Left lung (tissue), 10 donors: Measurements from ENCODE around the gene PDE4D. TPM values are rescaled to one million over a fixed set of nuclear protein-coding genes. Genes with fewer than 3 reads are reported as not detected.

Experiments
- ATAC-seq: fragments of 200-7000 bp; cut with Tn5 transposase; one replicate; pipeline ENCODE4 v1.9.1; 2020; ENCODE audit warnings: moderate library complexity
- DNase-seq, 4 donors: peaks; one replicate each; pipeline ENCODE4 v3.0.0-alpha.2; 2013 to 2020
- H3K27ac ChIP-seq, 2 donors: fragments of 200-600 bp; sonication (generic) in 1 of 2; one replicate each; pipeline versions ENCODE4 v1.5.0 to v1.8.0; 2020 to 2021
- H3K27me3 ChIP-seq, 2 donors: fragments of 200-600 bp; sonication (generic) in 1 of 2; one replicate each; pipeline versions ENCODE4 v1.5.0 to v1.8.0; 2020 to 2021
- H3K36me3 ChIP-seq, 2 donors: fragments of 200-600 bp; sonication (generic) in 1 of 2; one replicate each; pipeline versions ENCODE4 v1.5.0 to v1.8.0; 2020 to 2021
- H3K4me1 ChIP-seq, 2 donors: fragments of 200-600 bp; one replicate each; pipeline ENCODE4 v1.8.0; 2021
- H3K4me3 ChIP-seq, 2 donors: fragments of 200-600 bp; sonication (generic) in 1 of 2; one replicate each; pipeline versions ENCODE4 v1.5.0 to v1.8.0; 2020 to 2021; ENCODE audit warnings: mild to moderate bottlenecking in 1 of 2
- H3K9me3 ChIP-seq, 2 donors: fragments of 200-600 bp; sonication (generic) in 1 of 2; one replicate each; pipeline versions ENCODE4 v1.5.0 to v1.8.0; 2020 to 2021
- CTCF ChIP-seq, 2 donors: fragments of 200-600 bp; sonication (generic) in 1 of 2; IDR thresholded peaks; one replicate each; pipeline versions ENCODE4 v1.5.0 to v1.8.0; 2021; ENCODE audit warnings: antibody characterized with exemption in 2 of 2
- intact Hi-C, 2 donors: fragments of 100-400 bp; cut with DNase I; formaldehyde crosslinking; loops; one replicate each; pipeline versions ENCODE4 v1.11.2 to v1.14.2; 2022
- polyA plus RNA-seq, 6 donors: library from polyadenylated mRNA; unstranded; fragments of 120-200 nt; gene quantifications; one replicate each; pipeline ENCODE4 v1.2.1, GENCODE V29; 2013; ENCODE audit not compliant: insufficient read length in 6 of 6
- total RNA-seq, 2 donors: library from RNA; stranded (reverse); fragmentation: NEBNext Ultra II Directional; extraction: Animal tissue kit (Norgen Biotek cat#: 25700); gene quantifications; one replicate each; pipeline ENCODE4 v1.2.1, GENCODE V29; 2021
- donor health status: DM: no; HTN: yes; CAD: no.
- donor health status: DM: no; HTN: no; CAD: no.

PDE4D gene
- total and polyA plus RNA-seq, 8 donors: 21.4 to 57.1 (median 25.4) TPM

GRCh38 chr5:59790776-59791475 is 102.6 kb downstream of the PDE4D start:
- Histone ChIP-seq H3K36me3 (no peaks in the 10 kb centered on the region), H3K27me3 (no peaks in the 10 kb centered on the region), H3K27ac (peak overlapping the region in 1 of 2 donors; percentile 45), H3K9me3 (no peaks in the 10 kb centered on the region), H3K4me1 (no peaks in the 10 kb centered on the region), H3K4me3 (no peak overlapping the region)
- TF ChIP-seq CTCF (IDR thresholded peaks at IDR 0.05): no peak
- ATAC-seq: peak; percentile 12
- DNase-seq: no peak
- intact Hi-C loops: loop anchor here in 1 of 2 donors (5.0 kb wide), 1 partner anchor 399 kb away; no protein-coding TSS in a partner anchor

GRCh38 chr5:59790376-59790775 is 103.2 kb downstream of the PDE4D start:
- Histone ChIP-seq H3K4me1 (no peaks in the 10 kb centered on the region), H3K4me3 (no peak overlapping the region), H3K9me3 (no peaks in the 10 kb centered on the region), H3K27ac (peak overlapping the region in 1 of 2 donors; percentile 45), H3K27me3 (no peaks in the 10 kb centered on the region), H3K36me3 (no peaks in the 10 kb centered on the region)
- intact Hi-C loops: loop anchor here in 1 of 2 donors (5.0 kb wide), 1 partner anchor 398 kb away; no protein-coding TSS in a partner anchor
- ATAC-seq (peak; percentile 17), DNase-seq (no peak)
- no peak for TF ChIP-seq CTCF (IDR thresholded peaks at IDR 0.05)

GRCh38 chr5:59789894-59790293 is 103.6 kb downstream of the PDE4D start:
- Histone ChIP-seq H3K27me3 (no peaks in the 10 kb centered on the region), H3K4me3 (no peak overlapping the region), H3K27ac (peak overlapping the region in 1 of 2 donors; percentile 45), H3K9me3 (no peaks in the 10 kb centered on the region), H3K4me1 (no peaks in the 10 kb centered on the region), H3K36me3 (no peaks in the 10 kb centered on the region)
- no peak for TF ChIP-seq CTCF (IDR thresholded peaks at IDR 0.05)
- no peak for DNase-seq
- ATAC-seq: no peak
- intact Hi-C loops: loop anchor here in 1 of 2 donors (5.0 kb wide), 1 partner anchor 398 kb away; no protein-coding TSS in a partner anchor

GRCh38 chr5:59789197-59789596 is 104.3 kb downstream of the PDE4D start:
- Histone ChIP-seq H3K4me3 (no peak overlapping the region), H3K9me3 (no peaks in the 10 kb centered on the region), H3K36me3 (no peaks in the 10 kb centered on the region), H3K27ac (no peak overlapping the region), H3K4me1 (no peaks in the 10 kb centered on the region), H3K27me3 (no peaks in the 10 kb centered on the region)
- TF ChIP-seq CTCF (IDR thresholded peaks at IDR 0.05): no peak
- intact Hi-C loops: no loop called here
- peak; percentile 17 for ATAC-seq
- DNase-seq: no peak

- DNase-seq: no peak
- Histone ChIP-seq H3K27ac (peak overlapping the region in 1 of 2 donors; percentile 31), H3K9me3 (no peaks in the 10 kb centered on the region), H3K27me3 (no peaks in the 10 kb centered on the region), H3K36me3 (no peaks in the 10 kb centered on the region), H3K4me3 (no peak overlapping the region), H3K4me1 (no peaks in the 10 kb centered on the region)
- intact Hi-C loops: no loop called here
- TF ChIP-seq CTCF (IDR thresholded peaks at IDR 0.05): no peak
- ATAC-seq: peak; percentile 48
Observed at GRCh38 chr5:59786334-59786805, 107.2 kb downstream of the PDE4D start.
